Measurements from ENCODE around the gene CEACAM19. TPM values are rescaled to one million over a fixed set of nuclear protein-coding genes. Genes with fewer than 3 reads are reported as not detected.
A peak's percentile ranks its signal among the peaks of the same experiment; 100 is the strongest.

The CEACAM19 gene
- total and polyA plus RNA-seq, 11 donors = 1.9 to 12.8 (median 5.1) TPM

DNA sequence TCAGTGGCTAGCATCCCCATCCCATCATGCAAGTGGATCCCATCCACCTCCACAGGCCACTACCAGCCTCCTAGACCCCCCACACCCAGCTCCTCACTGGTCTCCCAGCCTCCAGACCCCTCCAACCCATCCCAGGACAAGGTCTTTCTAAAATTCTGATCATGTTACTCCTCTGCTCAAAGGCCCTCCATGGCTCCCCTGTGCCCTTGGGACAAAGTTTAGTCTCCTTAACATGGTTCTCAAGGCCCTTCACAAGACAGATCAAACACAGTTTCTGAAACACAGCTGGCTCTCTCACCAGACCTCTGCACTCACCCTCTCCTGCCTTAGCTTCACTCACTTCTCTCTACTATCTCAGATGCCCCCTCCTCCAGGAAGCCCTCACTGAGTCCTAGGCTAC lies 9.3 kb downstream of the CEACAM19 start:
- DNase-seq (no peak), ATAC-seq (no peak)
- Histone ChIP-seq H3K4me3 (no peak overlapping the region), H3K4me1 (peaks cover 0 to 35% (median 2%) of the 10 kb centered on the region in 12 donors), H3K27ac (no peak overlapping the region), H3K36me3 (peaks cover 0 to 21% (median 0%) of the 10 kb centered on the region in 9 donors), H3K27me3 (no peaks in the 10 kb centered on the region), H3K9me3 (no peaks in the 10 kb centered on the region)
- intact Hi-C loops (cut with DNase I) = loop anchor here in 2 of 10 donors (10.0 kb wide), 1 partner anchor 164 kb away; the partner anchor contains the start of gene NECTIN2 (in 2 of the 2)
- TF ChIP-seq POLR2A (IDR thresholded peaks at IDR 0.05) (no peak), CTCF (IDR thresholded peaks at IDR 0.05) (no peak)

DNA sequence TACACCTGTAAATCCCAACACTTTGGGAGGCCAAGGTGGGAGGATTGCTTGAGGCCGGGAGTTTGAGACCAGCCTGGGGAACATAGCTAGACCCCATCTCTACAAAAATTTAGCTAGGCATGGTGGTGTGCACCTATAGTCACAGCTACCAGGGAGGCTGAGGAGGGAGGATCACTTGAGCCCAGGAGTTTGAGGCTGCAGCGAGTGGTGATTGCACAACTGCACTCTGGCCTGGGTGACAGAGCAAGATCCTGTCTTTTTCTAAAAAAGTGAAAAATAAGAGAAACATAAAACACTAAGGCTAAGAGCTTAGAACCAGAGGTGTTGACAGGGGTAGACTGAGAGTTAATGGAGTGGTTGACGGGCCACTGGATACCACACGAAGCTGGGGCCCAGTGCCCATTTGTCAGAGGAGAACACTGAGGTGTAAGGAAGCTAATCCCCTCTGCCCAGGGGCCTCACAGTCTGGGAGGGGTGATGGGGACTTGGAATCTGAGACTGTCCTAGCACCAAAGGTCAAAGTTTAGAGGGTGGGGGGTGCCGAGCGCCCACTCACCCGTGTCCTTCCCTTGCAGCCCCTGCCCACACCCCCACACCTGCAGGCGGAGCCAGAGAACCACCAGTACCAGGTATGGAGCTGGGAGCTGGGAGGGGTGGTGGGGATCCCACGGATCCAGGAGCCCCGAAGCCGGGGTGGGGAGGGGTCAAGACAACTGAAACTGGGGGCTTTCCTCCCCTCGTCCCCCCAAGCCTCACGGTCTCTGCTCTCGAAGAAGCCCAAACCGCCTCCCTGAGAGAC lies 10.9 kb downstream of the CEACAM19 start:
- H3K27me3 ChIP-seq = no peaks in the 10 kb centered on the region
- peaks cover 0 to 13% (median 0%) of the 10 kb centered on the region in 9 donors for H3K36me3 ChIP-seq
- H3K4me3 ChIP-seq = no peak overlapping the region
- WGBS, 4 donors = 85 to 91% (median 89%) methylated on average over 14 to 15 of the region's 15 CpGs
- TF ChIP-seq CTCF (IDR thresholded peaks at IDR 0.05) (no peak), POLR2A (IDR thresholded peaks at IDR 0.05) (no peak)
- no peak overlapping the region for H3K27ac ChIP-seq
- peaks cover 0 to 47% (median 6%) of the 10 kb centered on the region in 12 donors for H3K4me1 ChIP-seq
- H3K9me3 ChIP-seq = no peaks in the 10 kb centered on the region
- peak in 1 of 5 donors; percentile 44 for DNase-seq
- no peak for ATAC-seq
- intact Hi-C loops (cut with DNase I) = loop anchor here in 2 of 10 donors (10.0 kb wide), 1 partner anchor 163 kb away; the partner anchor contains the start of gene NECTIN2 (in 2 of the 2)

DNA sequence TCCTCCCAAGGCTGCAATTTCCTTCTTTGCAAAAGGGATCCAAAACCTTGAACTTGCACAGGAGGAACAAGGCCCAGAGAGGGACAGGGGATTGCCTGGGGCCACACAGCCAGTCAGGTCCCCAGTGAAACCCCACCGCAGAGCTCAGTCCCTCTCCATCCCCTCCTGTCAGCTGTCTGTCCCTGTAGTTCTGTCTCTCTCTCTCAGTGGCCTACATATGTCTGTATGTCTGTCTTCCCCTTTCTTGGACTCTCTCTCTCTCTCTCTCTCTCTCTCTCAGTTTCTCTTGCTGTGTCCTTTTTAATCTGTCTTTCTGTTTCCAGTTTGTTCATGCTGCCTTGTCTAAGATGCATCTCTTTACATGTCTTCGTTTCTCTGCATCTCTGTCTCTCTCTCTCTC lies 11.5 kb downstream of the CEACAM19 start:
- ATAC-seq (no peak), DNase-seq (no peak)
- TF ChIP-seq POLR2A (IDR thresholded peaks at IDR 0.05) (no peak), CTCF (IDR thresholded peaks at IDR 0.05) (no peak)
- no peaks in the 10 kb centered on the region for H3K9me3 ChIP-seq
- peaks cover 0 to 48% (median 6%) of the 10 kb centered on the region in 12 donors for H3K4me1 ChIP-seq
- no peak overlapping the region for H3K27ac ChIP-seq
- no peak overlapping the region for H3K4me3 ChIP-seq
- 88 to 98% (median 91%) methylated on average over 2 of the region's 2 CpGs for WGBS, 4 donors
- H3K27me3 ChIP-seq = no peaks in the 10 kb centered on the region
- peaks cover 0 to 13% (median 0%) of the 10 kb centered on the region in 9 donors for H3K36me3 ChIP-seq
- intact Hi-C loops (cut with DNase I) = loop anchor here in 2 of 10 donors (10.0 kb wide), 1 partner anchor 162 kb away; the partner anchor contains the start of gene NECTIN2 (in 2 of the 2)

Measured in heart left ventricle (tissue), 16 donors.